Fibroblast of lung (primary cell): Measurements from ENCODE around the gene EHMT1. TPM values are rescaled to one million over a fixed set of nuclear protein-coding genes. Genes with fewer than 3 reads are reported as not detected.

ENCODE experiments used
- DNase-seq, 2 donors: peaks; one replicate each; pipeline versions ENCODE4 v3.0.0 to v3.0.0-alpha.2; 2010; ENCODE audit warnings: low read depth in 2 of 2
- H2AFZ ChIP-seq: 2 replicates; pipeline ENCODE4 v1.5.1; 2012; ENCODE audit warnings: low read length, control low read depth, inconsistent platforms
- H3K27ac ChIP-seq: 2 replicates; pipeline ENCODE4 v1.5.1; 2011; ENCODE audit warnings: low read length, control low read depth; ENCODE audit not compliant: insufficient read depth
- H3K27me3 ChIP-seq: 2 replicates; pipeline ENCODE4 v1.5.1; 2011; ENCODE audit warnings: mild to moderate bottlenecking, low read length; ENCODE audit not compliant: control insufficient read depth, insufficient read depth
- H3K36me3 ChIP-seq: 2 replicates; pipeline ENCODE4 v1.5.1; 2011; ENCODE audit warnings: low read length; ENCODE audit not compliant: control insufficient read depth, insufficient read depth
- H3K4me1 ChIP-seq: 2 replicates; pipeline ENCODE4 v1.5.1; 2011; ENCODE audit warnings: low read length; ENCODE audit not compliant: control insufficient read depth, insufficient read depth; ENCODE audit errors: extremely low read depth
- H3K4me2 ChIP-seq: 2 replicates; pipeline ENCODE4 v1.5.1; 2011; ENCODE audit warnings: low read length, control low read depth; ENCODE audit not compliant: insufficient read depth; ENCODE audit errors: extremely low read depth
- H3K4me3 ChIP-seq, 4 experiments: fragments of 200-600 bp in 1 of 4; sonication (generic) in 1 of 4; replicated peaks in 1 of 4; 2 replicates each; pipeline ENCODE4 v1.5.1; 2011 to 2016; ENCODE audit warnings: low read length in 4 of 4, low read depth in 3 of 4, mild to moderate bottlenecking in 3 of 4, control low read depth in 2 of 4, inconsistent platforms in 1 of 4, mixed read lengths in 1 of 4; ENCODE audit not compliant: insufficient read depth in 1 of 4; ENCODE audit errors: control extremely low read depth in 1 of 4
- H3K79me2 ChIP-seq: 2 replicates; pipeline ENCODE4 v1.5.1; 2012; ENCODE audit warnings: mild to moderate bottlenecking, low read length, inconsistent platforms; ENCODE audit not compliant: control insufficient read depth, insufficient read depth
- H3K9ac ChIP-seq: 2 replicates; pipeline ENCODE4 v1.5.1; 2011; ENCODE audit warnings: mild to moderate bottlenecking, low read length, control low read depth; ENCODE audit not compliant: insufficient read depth
- H3K9me3 ChIP-seq: 2 replicates; pipeline ENCODE4 v1.5.1; 2012; ENCODE audit warnings: low read depth, low read length; ENCODE audit not compliant: control insufficient read depth, insufficient read depth
- H4K20me1 ChIP-seq: 2 replicates; pipeline ENCODE4 v1.5.1; 2011; ENCODE audit warnings: low read length; ENCODE audit not compliant: control insufficient read depth, insufficient read depth; ENCODE audit errors: extremely low read depth
- CTCF ChIP-seq, 2 donors: IDR thresholded peaks in 1 of 2; conservative IDR thresholded peaks in 1 of 2; 1 replicate in 1 of 2; 2 replicates in 1 of 2; pipeline ENCODE4 v1.5.1; 2011 to 2012; ENCODE audit warnings: low read length in 2 of 2, control low read depth in 1 of 2, inconsistent platforms in 1 of 2, low read depth in 1 of 2, mild to moderate bottlenecking in 1 of 2
- EZH2 ChIP-seq: IDR thresholded peaks from 2 replicates; pipeline ENCODE4 v1.5.1; 2012; ENCODE audit warnings: low read length, control low read depth, mild to moderate bottlenecking; ENCODE audit errors: missing control alignments
- polyA plus RNA-seq, 2 donors: library from polyadenylated mRNA; depleted of rRNA in 1 of 2; stranded (reverse) in 1 of 2; unstranded in 1 of 2; fragments of >200 nt; gene quantifications; 2 replicates each; pipeline ENCODE4 v1.2.1, GENCODE V29; 2011 to 2012; ENCODE audit warnings: missing spikeins in 1 of 2
- total RNA-seq: library from RNA; depleted of rRNA; stranded (reverse); fragments of >200 nt; gene quantifications from 2 replicates; pipeline ENCODE4 v1.2.1, GENCODE V29; 2014

EHMT1 gene
- total and polyA plus RNA-seq, 2 donors (not counting 1 experiment from before 2014, with no cell fraction given), result 22.4 to 48.6 TPM

GRCh38 chr9:137634016-137634415, 15.2 kb downstream of the EHMT1 start:
- no peaks in the 10 kb centered on the region for H3K9me3 ChIP-seq
- TF ChIP-seq EZH2 (no peak), CTCF (conservative IDR thresholded peaks at IDR 0.05 in 1 of 2, IDR thresholded peaks at IDR 0.05 in 1 of 2; ENCODE audit: low read depth in 1 of 2, low read length in 2 of 2) (no peak)
- no peaks in the 10 kb centered on the region for H3K27me3 ChIP-seq
- no peak for DNase-seq
- peaks cover 16% of the 10 kb centered on the region for H3K4me1 ChIP-seq
- H2AFZ ChIP-seq, result no peak overlapping the region
- H3K27ac ChIP-seq, result no peak overlapping the region
- H3K4me2 ChIP-seq, result no peak overlapping the region
- no peak overlapping the region for H3K4me3 ChIP-seq
- H3K9ac ChIP-seq, result no peak overlapping the region
- peaks cover 77% of the 10 kb centered on the region for H3K79me2 ChIP-seq
- no peaks in the 10 kb centered on the region for H4K20me1 ChIP-seq
- H3K36me3 ChIP-seq, result no peaks in the 10 kb centered on the region

GRCh38 chr9:137638680-137639079, 19.9 kb downstream of the EHMT1 start:
- H2AFZ ChIP-seq, result no peak overlapping the region
- H3K4me2 ChIP-seq, result peak overlapping the region; percentile 84
- no peak overlapping the region for H3K9ac ChIP-seq
- H3K36me3 ChIP-seq, result no peaks in the 10 kb centered on the region
- peak overlapping the region in 2 of 4 experiments; percentile 36 to 50 for H3K4me3 ChIP-seq
- peak overlapping the region; percentile 37 for H3K27ac ChIP-seq
- peaks cover 71% of the 10 kb centered on the region for H3K79me2 ChIP-seq
- H3K4me1 ChIP-seq, result no peaks in the 10 kb centered on the region
- no peaks in the 10 kb centered on the region for H4K20me1 ChIP-seq
- no peaks in the 10 kb centered on the region for H3K9me3 ChIP-seq
- TF ChIP-seq EZH2 (no peak), CTCF (conservative IDR thresholded peaks at IDR 0.05 in 1 of 2, IDR thresholded peaks at IDR 0.05 in 1 of 2; ENCODE audit: low read depth in 1 of 2, low read length in 2 of 2) (no peak)
- no peak for DNase-seq
- no peaks in the 10 kb centered on the region for H3K27me3 ChIP-seq

GRCh38 chr9:137639303-137640051, 20.7 kb downstream of the EHMT1 start:
- peak overlapping the region; percentile 37 for H3K27ac ChIP-seq
- H3K4me1 ChIP-seq, result no peaks in the 10 kb centered on the region
- no peaks in the 10 kb centered on the region for H3K27me3 ChIP-seq
- peak overlapping the region; percentile 84 for H3K4me2 ChIP-seq
- H3K36me3 ChIP-seq, result no peaks in the 10 kb centered on the region
- no peaks in the 10 kb centered on the region for H3K9me3 ChIP-seq
- H3K9ac ChIP-seq, result peak overlapping the region; percentile 28
- no peak overlapping the region for H2AFZ ChIP-seq
- DNase-seq, result peak in 1 of 2 donors; percentile 42
- H4K20me1 ChIP-seq, result no peaks in the 10 kb centered on the region
- no peak for TF ChIP-seq EZH2
- no peak for TF ChIP-seq CTCF (conservative IDR thresholded peaks at IDR 0.05 in 1 of 2, IDR thresholded peaks at IDR 0.05 in 1 of 2; ENCODE audit: low read depth in 1 of 2, low read length in 2 of 2)
- peak overlapping the region; percentile 19 to 50 (median 36) for H3K4me3 ChIP-seq
- peaks cover 68% of the 10 kb centered on the region for H3K79me2 ChIP-seq
